NCI-H1092 treated with DMSO at 0.1 percent for 48 hours (cell line): Measurements from ENCODE around the gene CHCHD6.

Experiments used
- DNase-seq: peaks from one replicate; lab custom pipeline; 2025; lab: John Stamatoyannopoulos, UW

CHCHD6 gene

DNA sequence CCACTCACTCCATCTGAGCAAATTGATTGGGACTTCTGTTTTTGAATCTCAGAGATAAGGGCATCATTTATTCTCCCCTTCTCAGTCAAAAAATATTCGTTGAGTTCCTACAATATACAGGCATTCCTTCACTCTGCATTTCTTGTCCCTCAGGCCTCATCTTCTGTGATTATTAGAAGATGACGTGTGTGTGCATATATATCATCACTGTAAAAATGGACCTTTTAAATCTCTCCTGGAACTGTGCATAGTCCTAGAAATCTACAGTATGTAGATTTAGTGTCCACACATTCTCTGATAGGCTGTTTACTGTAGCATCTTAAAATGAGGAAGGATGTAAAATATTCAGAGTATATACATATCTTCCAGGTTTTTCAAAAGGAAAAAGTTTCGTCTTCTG, 235.7 kb downstream of the CHCHD6 start:
- DNase-seq: no peak

DNA sequence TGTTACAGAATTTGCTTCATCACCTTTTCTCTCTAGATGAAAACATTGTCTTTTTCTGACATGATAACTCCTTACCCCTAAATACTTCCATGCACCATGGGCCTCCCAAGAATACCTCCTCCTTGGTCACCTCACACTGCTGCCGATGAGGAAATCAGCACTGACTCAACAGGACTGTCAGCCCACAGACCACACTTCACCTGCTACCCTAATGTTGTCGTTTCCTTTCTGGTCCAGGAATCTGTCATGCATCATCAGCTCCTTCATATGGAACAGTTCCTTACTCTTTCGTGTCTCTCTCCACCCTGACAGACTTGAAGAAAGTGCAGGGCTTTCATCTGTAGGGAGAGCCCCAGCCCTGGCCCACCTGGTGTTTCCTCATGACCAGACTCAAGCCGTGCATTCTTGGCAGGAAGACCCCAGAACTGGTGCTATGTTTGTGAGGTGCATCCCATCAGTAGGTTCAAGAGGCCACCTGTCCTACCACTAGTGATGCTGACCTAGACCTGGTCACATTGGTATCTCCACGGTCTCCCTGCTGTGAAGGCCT, 237.8 kb downstream of the CHCHD6 start:
- no peak for DNase-seq

DNA sequence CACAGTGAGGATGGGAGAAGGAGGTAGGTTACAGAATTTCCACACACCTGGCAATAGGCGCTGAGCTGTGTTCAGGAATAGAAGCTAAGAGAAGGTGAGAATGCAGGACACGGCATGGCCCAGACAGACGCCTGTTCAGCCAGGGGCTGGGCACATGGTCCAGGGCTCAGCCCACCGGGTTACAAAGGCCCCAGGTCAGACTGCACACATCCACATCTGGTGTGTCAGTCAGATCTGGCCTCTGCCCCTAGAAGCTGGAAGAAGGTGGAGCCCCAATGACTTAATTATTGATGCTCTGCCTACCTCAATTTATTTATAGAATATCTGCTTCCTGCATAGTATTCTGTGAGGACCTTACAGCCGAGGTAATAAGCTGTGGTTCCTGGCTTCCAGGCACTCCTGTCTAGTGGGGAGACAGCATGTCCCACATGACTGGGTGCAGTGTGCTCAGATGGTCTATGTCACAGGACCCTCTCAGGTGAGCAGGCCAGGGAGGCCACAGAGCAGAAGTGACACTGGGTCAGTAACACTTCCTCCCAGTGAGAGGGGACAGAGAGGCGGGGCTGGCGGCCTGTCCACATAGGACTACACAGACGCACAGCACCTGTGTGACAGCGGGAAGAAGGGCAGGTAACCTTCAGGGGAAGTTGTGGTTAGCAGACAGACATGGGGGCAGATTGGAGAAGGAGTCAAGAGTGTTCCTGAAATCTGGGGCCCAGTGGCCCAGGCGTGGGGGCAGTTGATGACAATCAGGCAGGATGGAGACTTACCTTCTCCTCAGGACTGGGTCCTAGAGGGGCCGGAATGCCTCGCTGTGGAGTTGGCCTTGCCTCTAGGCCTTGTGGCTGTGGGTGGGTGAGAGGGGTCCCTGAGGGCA, 240.3 kb downstream of the CHCHD6 start:
- no peak for DNase-seq

DNA sequence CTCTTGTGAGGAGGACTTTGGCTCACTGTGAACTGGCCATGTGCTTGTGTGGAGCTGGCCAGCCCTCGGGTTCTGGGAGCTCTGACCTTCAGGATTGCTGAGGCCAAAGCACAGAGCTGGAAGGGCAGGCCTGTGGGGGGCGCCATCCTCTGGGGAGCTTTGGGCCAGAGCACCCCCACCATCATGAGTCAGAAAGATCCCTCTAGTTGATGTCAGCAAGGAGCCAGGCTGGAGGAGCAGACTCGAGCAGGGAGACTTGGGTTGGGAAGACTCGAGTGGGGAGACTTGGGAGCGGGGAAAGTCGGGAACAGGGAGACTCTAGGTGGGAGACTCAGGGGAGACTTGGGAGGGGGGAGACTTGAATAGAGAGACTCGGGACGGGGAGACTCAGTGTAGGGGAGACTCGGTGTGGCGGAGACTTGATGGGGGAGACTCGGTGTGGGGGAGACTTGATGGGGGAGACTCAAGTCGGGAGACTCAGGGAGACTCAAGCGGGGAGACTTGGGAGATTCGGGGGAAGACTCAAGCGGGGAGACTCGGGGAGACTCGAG, 241.2 kb downstream of the CHCHD6 start:
- DNase-seq: no peak

DNA sequence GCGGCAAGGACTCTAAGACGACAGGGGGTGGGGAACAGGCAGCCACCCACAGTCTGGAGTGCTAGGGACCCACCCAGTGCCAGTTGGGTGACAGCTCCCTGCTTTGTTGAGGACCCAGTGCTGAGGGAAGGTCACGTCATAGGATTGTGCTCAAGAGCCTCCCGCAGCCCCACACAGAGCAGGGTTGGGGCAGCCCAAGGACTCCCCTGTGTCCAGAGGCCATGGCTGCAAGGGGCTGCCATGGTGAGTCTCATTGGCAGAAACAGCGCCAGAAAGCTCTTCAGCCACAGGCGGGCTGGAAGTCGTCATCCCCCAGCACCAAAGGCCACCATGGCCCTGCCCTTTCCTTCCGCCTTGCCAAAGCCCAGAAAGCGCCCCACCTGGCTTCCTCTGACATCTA, 241.9 kb downstream of the CHCHD6 start:
- DNase-seq: no peak

DNA sequence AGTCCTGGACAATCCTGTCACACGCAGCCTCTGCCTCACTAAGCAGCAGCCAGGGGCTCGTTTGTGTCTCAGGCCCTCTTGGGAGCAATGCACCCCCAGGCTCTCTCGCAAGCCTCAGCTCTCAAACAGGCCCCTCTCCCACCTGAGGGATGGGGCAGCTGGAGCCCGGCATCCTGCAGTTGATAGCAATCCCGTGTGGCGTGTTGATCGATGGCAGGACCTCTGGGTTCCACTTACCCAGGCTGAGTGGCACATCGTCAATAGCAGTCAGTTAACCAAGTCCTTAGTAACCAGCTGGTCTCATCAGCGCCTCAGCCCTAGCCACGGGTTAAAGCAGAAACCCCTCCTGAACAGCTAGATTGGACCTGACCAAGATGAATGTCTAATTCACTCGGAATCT, 242.4 kb downstream of the CHCHD6 start:
- DNase-seq: no peak

DNA sequence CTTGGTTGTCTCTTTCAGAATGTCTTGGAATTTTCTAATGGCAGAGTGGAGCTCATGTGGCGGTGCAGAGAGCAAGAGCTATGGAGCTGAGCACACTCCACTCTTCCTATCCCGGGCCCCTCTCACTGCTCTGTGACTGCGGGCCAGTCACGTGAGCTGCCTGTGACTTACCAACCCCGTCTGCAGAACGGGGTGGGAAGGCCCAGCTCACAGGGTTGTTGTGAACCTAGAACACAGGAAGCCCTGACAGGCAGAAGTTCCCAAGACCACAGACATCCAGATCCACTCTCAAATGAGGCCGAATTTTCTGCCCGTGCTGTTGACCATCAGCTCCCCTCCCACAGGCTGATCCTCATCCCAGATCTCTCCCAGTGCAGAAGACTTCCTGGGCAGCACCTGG, 243.4 kb downstream of the CHCHD6 start:
- DNase-seq: no peak

DNA sequence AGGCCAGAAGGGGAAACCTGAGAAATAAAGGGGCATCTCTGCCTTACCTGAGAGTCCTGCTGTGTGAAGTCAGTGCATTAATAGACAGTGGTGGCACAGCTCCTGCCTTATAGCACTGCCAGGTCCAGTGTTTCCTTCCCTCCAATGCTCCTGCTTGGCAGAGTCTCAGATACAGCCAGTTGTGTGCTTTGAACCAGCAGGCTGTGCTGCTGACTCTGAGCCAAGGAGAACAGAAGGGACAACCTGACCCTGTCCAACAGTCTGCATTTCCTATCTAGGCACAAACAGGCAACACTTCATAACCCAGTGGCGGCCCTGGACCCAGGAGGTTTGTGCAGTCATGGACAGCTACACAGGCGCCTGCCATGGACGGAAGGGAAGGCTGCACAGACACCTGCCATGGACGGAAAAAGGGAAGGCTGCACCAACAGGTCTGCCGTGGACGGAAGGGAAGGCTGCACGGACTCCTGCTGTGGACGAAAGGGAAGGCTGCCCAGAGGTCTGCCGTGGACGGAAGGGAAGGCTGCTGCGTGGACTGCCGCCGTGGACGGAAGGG, 245.0 kb downstream of the CHCHD6 start:
- DNase-seq: no peak

DNA sequence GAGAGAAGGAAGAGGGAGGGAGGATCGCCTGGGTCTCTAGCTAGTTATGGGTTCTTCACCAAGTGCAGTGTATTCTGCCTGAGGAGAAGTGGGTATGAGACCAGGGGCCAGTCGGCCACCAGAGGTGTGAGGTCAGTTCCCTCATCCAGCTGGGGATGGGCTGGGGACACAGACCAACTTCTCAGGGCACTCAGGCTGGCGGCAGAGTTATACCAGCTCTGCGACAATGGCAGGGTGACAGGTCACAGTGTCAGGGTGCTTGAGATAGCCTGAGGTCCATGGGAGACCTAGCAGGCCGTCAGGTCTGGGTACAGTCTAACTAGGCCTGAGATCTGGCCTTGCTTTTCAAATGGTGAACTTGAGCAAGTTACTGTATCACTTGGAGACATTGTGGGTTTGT, 247.5 kb downstream of the CHCHD6 start:
- no peak for DNase-seq

DNA sequence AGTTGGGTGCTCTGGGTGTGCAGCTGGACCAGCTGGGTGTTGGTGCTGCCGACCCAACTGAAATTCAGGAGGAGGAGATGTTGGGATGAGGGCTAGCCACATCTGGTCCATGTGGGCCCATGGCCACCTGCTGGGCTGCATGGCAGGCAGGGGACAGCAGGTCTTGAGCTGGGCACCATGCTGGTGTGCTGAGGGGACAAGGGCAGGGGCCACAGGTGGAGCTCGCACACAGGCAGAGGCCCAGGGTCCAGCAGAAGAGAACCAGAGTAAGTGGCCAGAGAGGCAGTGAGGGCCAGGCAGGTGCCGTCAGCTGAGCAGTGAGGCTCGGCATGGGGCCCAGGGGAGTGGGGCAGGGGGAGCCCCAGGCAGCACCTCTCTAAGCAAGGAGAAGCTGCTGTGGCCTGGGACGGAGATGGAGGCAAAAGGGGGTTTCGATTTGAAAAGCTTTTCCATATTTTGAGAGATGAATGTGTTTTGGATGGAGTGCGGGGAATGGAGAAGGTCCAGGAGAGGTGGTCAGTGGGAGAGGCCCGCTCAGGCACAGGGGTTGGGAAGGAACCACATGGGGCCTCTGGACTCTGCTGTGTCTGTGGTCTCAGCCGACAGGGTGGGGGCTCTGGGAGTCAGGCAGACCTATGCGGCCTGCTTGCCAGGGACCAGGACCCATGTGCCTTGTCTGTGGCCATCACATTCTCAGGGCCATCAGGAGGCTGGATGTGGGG, 248.4 kb downstream of the CHCHD6 start:
- DNase-seq: no peak

DNA sequence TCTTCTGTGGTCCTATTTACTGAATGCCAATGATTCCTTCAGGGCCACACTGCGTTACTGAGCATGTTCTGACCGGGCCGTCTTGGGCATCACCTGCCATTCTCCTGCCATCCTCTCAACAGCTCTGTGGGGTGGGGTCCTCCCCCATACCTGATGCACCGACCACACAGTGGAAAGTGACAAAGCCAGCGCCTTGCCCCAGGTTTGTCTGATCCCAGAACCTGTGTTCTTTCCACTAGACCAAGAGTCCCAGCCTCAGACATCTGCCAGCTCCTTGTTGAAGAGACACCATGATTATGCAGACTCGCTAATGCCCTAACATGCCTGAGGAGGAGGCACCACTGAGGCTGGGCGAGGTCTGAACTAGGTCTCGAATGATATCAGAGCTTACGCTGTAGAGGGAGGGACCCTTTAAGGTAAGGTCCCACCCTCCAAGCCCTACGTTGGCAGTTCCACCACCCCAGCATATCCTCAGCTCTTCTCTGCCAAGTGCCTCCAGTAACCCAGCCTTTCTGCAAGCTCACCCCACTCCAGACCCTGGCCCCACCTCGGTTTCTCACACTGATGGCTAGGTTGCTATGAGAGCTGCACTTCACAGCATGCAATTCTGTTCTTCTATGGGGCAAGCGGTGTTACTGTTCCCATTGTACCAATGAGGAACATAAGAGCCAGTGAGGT, 249.1 kb downstream of the CHCHD6 start:
- DNase-seq: no peak

DNA sequence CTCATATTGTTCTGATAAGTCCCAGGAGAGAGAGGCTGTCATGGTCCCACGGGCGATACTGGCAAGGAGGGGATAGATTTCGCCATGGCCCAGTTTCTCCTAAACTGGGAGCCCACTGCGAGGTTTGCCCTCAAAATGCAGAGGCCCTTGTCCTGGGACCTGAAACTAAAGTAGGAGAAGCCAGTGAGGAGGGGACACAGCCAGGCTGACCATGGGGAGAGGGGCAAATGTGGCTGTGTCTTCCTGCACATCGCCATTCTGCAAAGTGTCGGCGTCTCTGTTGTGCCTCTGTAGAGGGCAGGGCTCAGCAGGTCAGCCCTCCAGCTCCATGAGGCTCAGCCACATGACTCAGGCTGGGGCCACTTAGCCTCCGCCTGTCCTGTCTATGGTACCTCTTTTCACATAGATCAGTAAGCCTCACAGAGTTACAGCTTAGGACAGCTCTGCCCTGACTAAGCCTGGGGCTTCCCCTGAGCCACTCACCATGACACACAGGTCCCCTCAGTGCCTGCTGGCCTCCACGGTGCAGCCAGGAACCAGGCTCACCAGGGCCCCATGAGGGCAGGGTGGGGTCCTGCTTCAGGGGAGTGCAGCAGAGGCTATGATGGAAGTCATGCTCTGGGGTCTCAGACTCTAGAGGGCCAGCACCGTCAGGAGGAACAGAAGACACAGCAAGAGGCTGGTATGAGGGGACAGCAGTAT, 250.3 kb downstream of the CHCHD6 start:
- DNase-seq: no peak

DNA sequence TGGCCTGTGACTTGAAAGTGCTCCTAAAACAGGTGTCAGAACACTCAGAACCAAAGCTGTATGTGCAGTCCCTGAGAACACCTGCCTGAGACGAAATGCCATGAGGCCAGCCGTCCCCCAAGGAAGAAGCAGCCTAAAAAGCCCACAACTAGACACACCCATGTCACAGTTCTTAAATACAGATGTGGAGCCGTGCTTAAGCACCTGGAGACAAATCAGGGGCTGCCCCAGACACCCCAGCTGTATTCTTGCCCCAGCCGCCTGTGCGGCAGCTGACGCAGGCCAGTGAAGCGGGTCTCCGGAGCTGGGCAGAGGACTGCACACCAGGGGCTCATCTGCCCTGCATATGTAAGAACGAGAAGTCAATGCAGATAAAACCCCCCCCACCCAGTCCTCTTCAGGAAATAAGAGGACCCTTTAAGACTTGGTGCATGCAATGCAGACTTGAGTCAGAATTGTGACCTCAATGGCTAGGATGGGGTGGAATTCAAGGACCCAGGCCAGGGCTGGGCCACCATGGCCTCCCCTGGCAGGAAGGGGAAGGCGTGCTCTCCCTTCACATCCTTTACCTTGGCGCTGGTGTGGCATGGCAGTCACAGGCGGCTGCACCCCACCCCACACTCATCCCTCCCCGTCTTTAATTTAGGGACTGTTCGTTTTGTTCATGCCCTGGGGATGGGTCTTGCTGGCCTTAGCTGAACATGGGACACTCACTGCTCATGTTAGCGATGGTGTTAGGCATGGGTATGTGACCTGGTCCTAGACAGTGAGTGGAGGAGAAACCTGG, 251.2 kb downstream of the CHCHD6 start:
- DNase-seq: no peak

DNA sequence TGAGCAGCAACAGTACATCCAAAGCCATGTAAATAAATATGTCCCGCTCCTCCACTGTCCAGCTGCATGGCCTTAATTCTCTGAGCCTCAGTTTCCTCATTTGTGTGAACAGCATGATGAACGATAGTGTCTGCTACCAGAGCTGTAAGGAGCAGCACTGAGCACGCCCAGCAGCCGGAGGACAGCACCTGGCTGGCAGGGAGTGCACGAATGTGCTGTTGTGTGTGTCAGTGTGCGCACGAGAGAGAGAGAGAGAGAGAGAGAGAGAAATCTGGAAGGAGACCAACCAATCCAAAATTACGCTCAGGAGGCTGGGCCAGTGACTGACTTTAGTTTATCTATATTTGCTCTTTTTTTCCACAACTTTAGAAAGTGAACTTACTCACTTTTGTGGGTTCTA, 252.3 kb downstream of the CHCHD6 start:
- no peak for DNase-seq

DNA sequence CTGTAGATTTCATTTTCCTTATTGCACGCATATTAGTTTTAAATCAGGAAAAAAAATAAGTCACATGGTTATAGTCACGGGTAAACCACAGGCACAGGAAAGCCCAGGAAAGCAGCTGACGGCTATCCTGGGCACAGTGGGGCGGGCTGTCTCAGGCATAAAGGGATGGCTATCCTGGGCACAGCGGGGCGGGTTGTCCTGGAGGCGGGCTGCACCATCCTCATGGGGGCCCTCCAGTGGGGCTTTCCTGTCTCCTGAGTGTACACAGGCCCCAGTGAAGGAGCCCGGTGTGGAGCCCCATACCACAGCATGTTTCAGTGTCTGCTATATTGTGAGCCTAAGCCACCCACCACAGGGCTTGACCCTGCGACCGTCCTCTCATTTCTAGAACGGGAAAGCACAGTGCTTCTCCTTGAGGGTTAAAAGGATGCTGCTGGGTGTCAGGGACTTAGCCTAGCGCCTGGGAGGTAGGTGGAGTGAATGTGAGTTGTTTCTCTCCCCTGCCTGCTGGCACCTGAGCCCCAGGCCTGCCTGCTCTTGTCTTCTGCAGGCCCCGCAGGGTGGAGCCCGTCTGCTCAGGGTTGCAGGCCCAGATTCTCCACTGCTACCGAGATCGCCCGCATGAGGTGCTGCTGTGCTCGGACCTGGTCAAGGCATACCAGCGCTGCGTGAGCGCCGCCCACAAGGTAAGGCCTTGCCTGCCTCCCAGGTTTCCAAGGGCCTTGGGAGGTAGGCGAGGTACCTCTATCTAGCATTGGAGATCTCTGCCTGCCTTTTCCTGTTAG, 253.0 kb downstream of the CHCHD6 start:
- DNase-seq: no peak

DNA sequence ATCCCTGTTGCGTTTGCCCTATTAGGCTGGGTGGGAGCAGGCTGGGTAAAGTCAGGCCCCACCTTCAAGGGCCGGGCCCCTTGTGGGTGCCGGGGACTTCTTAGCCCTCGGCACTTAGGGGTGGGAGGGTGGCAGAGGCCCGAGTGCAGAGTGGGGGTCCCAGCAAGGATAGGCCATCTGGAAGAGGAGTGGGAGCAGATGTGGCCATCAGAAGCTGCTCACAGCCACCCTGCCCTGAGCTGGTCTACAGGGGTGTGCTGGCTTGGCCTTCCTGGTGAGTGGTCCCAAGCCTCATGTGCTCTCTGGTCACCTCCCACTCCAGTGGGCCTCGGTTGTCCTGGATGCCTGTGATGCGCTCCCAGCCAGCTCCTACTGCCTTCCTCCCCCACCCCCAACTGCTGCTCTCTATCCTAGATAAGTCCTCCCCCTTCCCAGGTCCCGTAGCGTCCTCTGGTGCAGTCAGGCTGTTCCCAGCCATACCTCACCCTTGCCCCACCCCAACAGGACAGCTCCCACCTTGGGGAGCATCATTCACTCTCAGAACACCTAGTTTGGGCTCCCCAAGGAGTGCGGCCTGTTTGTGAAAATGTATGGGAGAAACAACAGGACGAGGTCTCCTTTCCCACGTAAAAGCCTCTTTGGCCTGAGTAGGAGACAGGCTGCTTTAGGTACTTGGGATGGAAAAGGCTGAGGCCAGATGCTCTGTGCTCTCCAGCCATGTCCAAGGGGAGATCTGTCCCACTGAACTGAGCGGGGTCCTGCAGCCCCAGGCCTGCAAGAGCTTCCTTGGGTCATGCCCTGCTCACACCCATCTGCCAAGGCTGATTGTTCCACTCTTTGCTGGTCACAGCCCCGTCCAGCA, 254.0 kb downstream of the CHCHD6 start:
- DNase-seq: no peak

DNA sequence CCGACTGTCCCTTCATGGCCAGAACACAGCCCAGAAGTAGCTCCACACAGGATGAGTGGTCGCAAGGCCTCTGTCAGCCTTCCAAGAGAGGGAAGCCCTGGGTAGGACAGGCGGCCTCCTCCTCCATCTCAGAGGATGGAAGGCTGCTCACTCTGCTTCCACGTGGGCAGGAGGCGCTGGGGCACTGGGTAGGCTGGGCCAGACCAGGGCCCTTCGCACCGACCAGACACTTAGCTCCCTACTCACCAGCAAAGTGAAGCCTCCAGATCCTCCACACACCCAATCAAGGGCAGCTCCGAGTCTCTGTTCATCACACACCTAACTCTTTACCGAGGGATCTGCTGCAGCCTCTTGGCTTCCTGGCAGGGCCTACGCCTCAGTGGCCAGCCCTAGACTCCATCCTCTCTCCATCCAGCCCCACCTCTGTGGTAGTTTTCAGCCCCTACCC, 254.6 kb downstream of the CHCHD6 start:
- DNase-seq: no peak

DNA sequence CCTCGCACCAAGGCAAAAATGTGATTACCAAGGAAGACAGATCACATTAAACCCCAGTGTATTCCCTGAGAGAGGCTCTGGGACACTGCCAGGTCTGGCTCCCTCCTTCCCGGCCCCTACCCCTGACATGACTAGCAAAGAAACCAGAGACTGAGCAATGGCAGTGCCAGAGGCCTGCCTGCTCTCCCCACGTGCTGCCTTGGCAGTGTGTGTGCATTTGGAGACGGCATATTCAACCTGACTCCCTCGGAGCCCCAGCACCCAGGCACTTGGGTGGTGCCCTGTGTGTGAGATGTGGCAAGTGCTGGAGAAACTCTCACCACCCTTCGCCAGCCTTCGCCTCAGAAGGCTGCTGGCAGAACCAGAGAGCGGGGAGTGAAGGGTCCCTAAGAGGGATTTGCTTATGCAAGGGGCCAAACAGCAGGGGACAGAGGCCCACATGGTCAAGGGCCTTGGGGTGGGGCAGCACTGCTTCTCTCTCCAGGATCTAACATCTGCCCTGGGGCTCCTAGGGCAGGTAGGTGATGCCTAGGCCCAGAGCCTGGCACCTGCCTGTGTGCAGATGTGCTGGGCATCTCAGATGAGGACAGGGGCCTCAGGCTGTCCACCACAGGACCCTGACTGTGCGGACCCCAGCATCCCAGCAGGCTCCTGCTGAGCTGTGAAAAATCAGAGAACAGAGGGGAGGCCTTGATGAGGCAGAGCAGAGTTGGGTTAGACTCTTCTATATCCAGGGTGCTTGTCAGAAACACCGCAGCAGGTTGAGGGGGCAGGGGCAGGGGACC, 255.3 kb downstream of the CHCHD6 start:
- no peak for DNase-seq
